ENCODE measurements around the gene TEDC2.
"Not testable (repeated sequence)": the region's sequence is repeated elsewhere in the genome, so short reads cannot be mapped to it uniquely, and the experiment has no call there.

Gene TEDC2

GRCh38 chr16:2459647-2460390 lies at the start of gene TEDC2:
Gene TEDC2, plus strand, starts transcription at chr16:2460109. Its CDS starts 36 bp downstream, at chr16:2460145.
- FAIRE-seq: peak; percentile 84

GRCh38 chr16:2415085-2415484 lies 44.8 kb upstream of the TEDC2 start:
- no peak for FAIRE-seq

GRCh38 chr16:2420035-2420434 lies 39.9 kb upstream of the TEDC2 start:
- FAIRE-seq: no peak

- no peak for FAIRE-seq
Measured at GRCh38 chr16:2422123-2422867, 37.6 kb upstream of the TEDC2 start.

GRCh38 chr16:2424061-2425007 lies 35.6 kb upstream of the TEDC2 start:
- no peak for FAIRE-seq

GRCh38 chr16:2425008-2425518 lies 34.8 kb upstream of the TEDC2 start:
- FAIRE-seq: no peak

- FAIRE-seq: no peak
Measured at GRCh38 chr16:2425825-2426430, 34.0 kb upstream of the TEDC2 start.

GRCh38 chr16:2426941-2427361 lies 33.0 kb upstream of the TEDC2 start:
- no peak for FAIRE-seq

GRCh38 chr16:2427526-2427925 lies 32.4 kb upstream of the TEDC2 start:
- FAIRE-seq: no peak

GRCh38 chr16:2428051-2428783 lies 31.7 kb upstream of the TEDC2 start:
- FAIRE-seq: no peak

- FAIRE-seq: no peak
Measured at GRCh38 chr16:2428784-2429033, 31.2 kb upstream of the TEDC2 start.

- no peak for FAIRE-seq
Measured at GRCh38 chr16:2429034-2429770, 30.7 kb upstream of the TEDC2 start, which contains the start of gene CCNF. Gene CCNF, plus strand, starts transcription at chr16:2429447. Its CDS starts 35 bp downstream, at chr16:2429482.

- no peak for FAIRE-seq
Measured at GRCh38 chr16:2429771-2430663, 29.9 kb upstream of the TEDC2 start.

- no peak for FAIRE-seq
Measured at GRCh38 chr16:2432286-2432685, 27.6 kb upstream of the TEDC2 start.

GRCh38 chr16:2432801-2433505 lies 27.0 kb upstream of the TEDC2 start:
- no peak for FAIRE-seq

- not testable (repeated sequence) for FAIRE-seq
Measured at GRCh38 chr16:2435236-2435635, 24.7 kb upstream of the TEDC2 start.

- FAIRE-seq: no peak
Measured at GRCh38 chr16:2436110-2436509, 23.8 kb upstream of the TEDC2 start.

GRCh38 chr16:2437032-2437790 lies 22.7 kb upstream of the TEDC2 start:
- FAIRE-seq: no peak

- no peak for FAIRE-seq
Measured at GRCh38 chr16:2438121-2438520, 21.8 kb upstream of the TEDC2 start.

Measured in A204.1 (cell line).